ENCODE data around the gene RBFOX2.
A peak's percentile ranks its signal among the peaks of the same experiment; 100 is the strongest.
"Not testable (repeated sequence)": the region's sequence is repeated elsewhere in the genome, so short reads cannot be mapped to it uniquely, and the experiment has no call there.

RBFOX2 gene

DNA sequence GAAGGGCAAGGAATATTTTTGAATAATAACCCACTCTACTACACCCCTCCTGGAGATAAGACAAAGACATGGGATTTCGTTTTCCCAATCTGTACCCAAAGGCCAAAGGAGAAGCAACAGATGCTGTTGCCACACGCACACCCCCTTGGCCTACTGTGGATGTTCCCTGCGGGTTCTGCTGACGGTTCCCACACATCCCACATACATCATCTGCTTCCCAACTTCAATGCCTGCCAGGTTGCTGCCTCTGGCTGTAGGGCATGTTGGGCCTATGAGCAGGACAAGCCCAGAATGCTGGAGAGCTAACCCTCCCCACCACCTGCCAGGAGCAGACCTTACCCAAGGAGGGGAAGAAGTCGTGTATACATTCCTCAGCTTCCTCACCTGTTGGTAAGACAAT, 13.6 kb upstream of the RBFOX2 start:
- no peak for DNase-seq

GRCh38 chr22:36039125-36039524, 10.5 kb upstream of the RBFOX2 start:
- no peak for DNase-seq

DNA sequence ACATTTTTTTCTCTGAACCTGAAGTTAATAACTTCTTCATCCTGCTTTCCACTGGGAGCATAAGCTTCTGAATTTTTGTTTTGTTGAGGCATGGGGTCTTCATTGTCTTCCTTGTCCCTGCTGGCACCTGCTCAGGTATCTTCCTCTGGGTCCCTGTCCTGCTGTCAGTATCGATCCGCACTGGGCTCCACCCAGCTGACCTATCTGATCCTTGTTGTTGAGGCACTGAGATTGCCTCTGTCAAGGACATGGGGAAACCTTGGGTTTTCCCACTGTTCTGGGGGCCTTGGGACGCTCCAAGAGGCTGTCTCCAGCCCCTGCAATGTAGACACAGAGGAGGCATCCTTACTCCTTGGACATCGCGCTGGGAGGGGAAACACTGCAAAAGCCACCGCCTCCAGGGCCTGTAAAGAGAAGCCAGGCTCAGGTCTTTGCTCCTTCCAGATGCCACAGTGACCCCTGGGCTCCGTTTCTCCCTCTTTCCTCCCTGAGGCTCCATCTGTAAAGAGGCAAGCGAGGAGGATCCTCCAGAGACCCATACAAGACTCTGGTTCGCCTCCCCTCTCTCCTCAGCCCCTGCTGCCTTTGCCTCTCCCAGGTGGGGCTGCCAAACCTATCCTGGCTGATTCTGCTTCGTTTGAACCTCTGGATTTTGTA, 8.6 kb upstream of the RBFOX2 start:
- DNase-seq: no peak

GRCh38 chr22:36036167-36036624, 7.6 kb upstream of the RBFOX2 start:
- no peak for DNase-seq

GRCh38 chr22:36032611-36033010, 4.0 kb upstream of the RBFOX2 start:
- no peak for DNase-seq

DNA sequence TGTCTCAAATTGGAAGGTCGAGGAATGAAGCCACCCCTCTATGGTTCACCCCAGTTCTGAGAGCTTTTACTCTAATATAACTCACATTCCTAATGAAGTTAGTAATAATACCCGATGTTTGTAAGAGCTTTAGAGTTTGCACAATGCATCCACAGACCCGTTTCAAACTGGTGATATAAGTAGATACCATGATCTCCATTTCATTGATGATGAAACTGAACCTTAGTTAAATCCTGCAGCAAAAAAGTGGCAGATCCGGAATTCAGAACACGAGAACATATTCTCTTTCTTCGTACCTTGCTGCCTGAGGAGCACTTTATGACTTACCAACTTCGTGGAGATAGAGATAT, 757 bp upstream of the RBFOX2 start:
- no peak for DNase-seq

DNA sequence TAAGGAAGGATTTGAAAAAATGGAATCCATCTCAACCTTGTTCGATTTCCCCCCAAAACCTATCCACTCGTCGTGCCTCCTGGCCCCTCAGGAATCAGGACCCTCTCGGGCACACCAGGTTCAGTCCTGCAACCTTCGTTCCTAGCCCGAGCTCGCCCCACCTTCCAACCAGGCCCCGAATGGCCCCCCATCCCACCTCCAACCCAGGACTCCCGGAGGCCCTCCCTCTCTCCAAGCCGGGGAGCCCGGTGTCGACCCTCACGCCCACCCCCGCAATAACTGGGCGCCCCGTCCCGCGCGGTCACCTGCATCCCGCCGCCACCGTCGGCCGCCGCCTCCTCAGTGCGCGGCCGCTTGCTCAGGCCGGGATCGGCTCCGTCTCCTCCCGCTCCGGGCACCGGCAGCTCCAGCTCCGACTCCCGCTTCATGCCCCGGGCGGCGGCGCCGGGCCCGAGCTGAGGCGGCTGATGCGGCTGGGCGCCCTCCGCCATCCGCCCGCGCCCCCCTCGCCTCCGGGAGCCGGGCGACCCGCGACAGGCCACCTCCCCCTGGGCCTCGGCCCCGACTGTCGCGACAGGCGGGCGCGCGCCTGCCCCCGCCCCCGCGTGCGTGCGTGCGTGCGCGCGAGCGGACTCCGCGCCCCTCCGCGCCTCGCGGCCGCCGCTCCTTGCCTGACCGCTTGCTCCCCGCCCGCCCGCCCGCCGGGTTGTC, 534 bp downstream of the RBFOX2 start:
- peak in 1 of 2 donors; percentile 1 for DNase-seq

GRCh38 chr22:36027579-36027934, 1.1 kb downstream of the RBFOX2 start:
- no peak for DNase-seq

GRCh38 chr22:36026741-36027140, 1.9 kb downstream of the RBFOX2 start:
- DNase-seq: no peak

DNA sequence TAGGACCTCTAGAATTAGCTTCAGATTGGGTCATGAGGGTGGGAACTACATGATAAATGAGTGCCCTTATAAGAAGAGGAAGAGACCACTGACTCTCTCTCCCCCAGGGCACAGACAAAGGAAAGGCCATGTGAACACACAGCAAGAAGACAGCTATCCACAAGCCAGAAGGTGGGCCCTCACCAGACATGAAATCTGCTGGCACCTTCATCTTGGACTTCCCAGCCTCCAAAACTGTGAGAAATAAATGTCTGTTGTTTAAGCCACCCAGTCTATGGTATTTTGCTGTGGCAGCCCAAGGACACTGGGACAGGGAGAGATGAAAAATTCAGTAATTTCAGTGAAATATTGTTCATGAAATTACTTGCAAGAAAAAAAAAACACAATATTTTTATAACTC, 5.9 kb downstream of the RBFOX2 start:
- DNase-seq: no peak

DNA sequence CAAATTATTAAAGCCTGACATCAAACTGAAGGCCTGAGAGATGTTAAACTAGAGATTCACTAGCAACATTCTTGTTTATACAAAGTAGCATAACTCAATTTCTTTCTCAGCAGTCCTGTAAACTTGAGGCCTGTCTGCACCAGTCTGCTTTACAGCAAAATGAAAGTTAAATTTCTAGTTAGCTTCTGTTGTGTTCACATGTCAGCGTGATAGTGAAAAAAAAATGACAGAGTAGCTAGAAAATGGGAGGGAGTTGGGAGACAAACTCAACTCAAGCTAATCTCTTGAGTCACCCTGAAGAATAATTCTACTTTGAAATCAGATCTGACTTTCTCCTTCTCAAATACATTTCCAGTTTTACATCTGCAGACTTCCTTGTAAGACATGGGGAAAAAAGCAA, 6.5 kb downstream of the RBFOX2 start:
- no peak for DNase-seq

GRCh38 chr22:36021606-36022153, 6.9 kb downstream of the RBFOX2 start:
- DNase-seq: no peak

- not testable (repeated sequence) for DNase-seq
Observed at GRCh38 chr22:36020865-36021264, 7.8 kb downstream of the RBFOX2 start.

- DNase-seq: peak in 1 of 2 donors; percentile 29
Observed at GRCh38 chr22:36017651-36018091, 11.0 kb downstream of the RBFOX2 start.

- no peak for DNase-seq
Observed at GRCh38 chr22:36016684-36017083, 11.9 kb downstream of the RBFOX2 start.

- no peak for DNase-seq
Observed at GRCh38 chr22:36015811-36016529, 12.7 kb downstream of the RBFOX2 start.

DNA sequence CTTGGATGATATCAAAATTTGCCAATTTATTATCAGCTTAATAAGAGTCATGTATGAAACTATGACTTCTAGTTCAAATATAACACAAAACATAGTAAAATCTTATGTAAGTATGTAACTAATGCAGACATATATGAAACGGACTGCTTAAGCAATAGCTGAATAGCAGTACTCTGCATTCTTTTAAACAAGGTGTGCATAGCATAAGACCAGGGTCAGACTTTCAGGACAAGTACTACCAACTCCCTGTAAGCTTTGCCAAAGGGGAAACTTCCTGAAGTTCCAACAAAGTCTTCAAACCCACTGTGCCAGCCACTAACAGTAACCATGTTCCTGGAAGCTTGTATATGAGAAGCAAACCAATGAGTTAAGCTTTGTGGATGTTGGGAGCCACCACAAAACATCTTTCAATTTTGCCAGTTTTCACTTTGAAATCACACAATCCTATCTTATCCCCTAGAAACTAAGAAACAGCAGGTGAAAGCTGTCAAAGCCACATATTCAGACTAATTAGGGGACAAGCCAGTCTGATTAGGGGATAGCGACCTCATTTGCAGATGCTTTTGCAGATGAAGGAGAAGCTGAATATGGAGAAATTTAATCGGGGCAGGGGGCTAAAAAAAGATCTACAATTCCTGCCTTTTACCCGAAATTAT, 13.3 kb downstream of the RBFOX2 start:
- DNase-seq: no peak

- no peak for DNase-seq
Observed at GRCh38 chr22:36014546-36015074, 14.0 kb downstream of the RBFOX2 start.

GRCh38 chr22:36012332-36012731, 16.3 kb downstream of the RBFOX2 start:
- DNase-seq: no peak

- DNase-seq: no peak
Observed at GRCh38 chr22:36010882-36011281, 17.7 kb downstream of the RBFOX2 start.

- DNase-seq: no peak
Observed at GRCh38 chr22:36010090-36010489, 18.5 kb downstream of the RBFOX2 start.

DNA sequence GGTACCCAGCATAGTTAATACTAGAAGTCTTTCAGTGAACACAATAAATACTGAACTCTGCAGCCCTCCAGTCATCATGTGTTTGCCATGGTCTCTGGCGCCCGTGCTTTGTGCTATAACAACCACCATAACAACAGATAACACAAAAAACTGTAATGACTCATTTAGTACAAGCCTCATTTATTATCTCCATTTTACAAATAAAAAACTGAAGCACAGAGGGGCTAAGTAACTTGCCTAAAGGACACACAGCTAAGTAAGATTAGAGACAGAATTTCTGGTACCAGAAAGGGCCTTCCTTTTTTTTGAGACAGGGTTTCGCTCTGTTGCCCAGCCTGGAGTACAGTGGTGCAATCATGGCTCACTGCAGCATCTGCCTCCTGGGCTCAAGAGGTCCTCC, 19.5 kb downstream of the RBFOX2 start:
- DNase-seq: no peak

GRCh38 chr22:36008565-36008964, 20.1 kb downstream of the RBFOX2 start:
- no peak for DNase-seq
